ACC112 (cell line): Measurements from ENCODE around the gene TNP2.
"Not testable (repeated sequence)": the region's sequence is repeated elsewhere in the genome, so short reads cannot be mapped to it uniquely, and the experiment has no call there.

ENCODE experiments used
- H2AFZ ChIP-seq: fragments of 200-600 bp; sonication (generic); one replicate; pipeline ENCODE4 v1.6.0; 2017; ENCODE audit warnings: antibody characterized with exemption, low read length; ENCODE audit not compliant: unreplicated experiment
- H3K27ac ChIP-seq: fragments of 200-600 bp; sonication (generic); 2 replicates; pipeline ENCODE4 v1.5.1; 2014; ENCODE audit warnings: low read depth, mild to moderate bottlenecking, antibody characterized with exemption, low read length, moderate library complexity
- H3K27me3 ChIP-seq: fragments of 200-600 bp; sonication (generic); 2 replicates; pipeline ENCODE4 v1.6.1; 2014; ENCODE audit warnings: mild to moderate bottlenecking, antibody characterized with exemption, low read length, moderate library complexity, mixed read lengths; ENCODE audit not compliant: insufficient read depth
- H3K36me3 ChIP-seq: fragments of 200-600 bp; sonication (generic); 2 replicates; pipeline ENCODE4 v1.6.1; 2016; ENCODE audit warnings: mild to moderate bottlenecking, antibody characterized with exemption, low read length, moderate library complexity, mixed read lengths; ENCODE audit not compliant: insufficient read depth
- H3K4me1 ChIP-seq: fragments of 200-600 bp; sonication (generic); one replicate; pipeline ENCODE4 v1.6.1; 2016; ENCODE audit warnings: low read length, mixed read lengths; ENCODE audit not compliant: insufficient read depth, unreplicated experiment, control insufficient read depth
- H3K4me3 ChIP-seq: fragments of 200-600 bp; sonication (generic); 2 replicates; pipeline ENCODE4 v1.5.1; 2014; ENCODE audit warnings: mild to moderate bottlenecking, low read depth, low read length
- H3K79me2 ChIP-seq: fragments of 200-600 bp; sonication (generic); one replicate; pipeline ENCODE4 v1.6.0; 2016; ENCODE audit warnings: low read length; ENCODE audit not compliant: control insufficient read depth, unreplicated experiment, insufficient read depth

Gene TNP2

DNA sequence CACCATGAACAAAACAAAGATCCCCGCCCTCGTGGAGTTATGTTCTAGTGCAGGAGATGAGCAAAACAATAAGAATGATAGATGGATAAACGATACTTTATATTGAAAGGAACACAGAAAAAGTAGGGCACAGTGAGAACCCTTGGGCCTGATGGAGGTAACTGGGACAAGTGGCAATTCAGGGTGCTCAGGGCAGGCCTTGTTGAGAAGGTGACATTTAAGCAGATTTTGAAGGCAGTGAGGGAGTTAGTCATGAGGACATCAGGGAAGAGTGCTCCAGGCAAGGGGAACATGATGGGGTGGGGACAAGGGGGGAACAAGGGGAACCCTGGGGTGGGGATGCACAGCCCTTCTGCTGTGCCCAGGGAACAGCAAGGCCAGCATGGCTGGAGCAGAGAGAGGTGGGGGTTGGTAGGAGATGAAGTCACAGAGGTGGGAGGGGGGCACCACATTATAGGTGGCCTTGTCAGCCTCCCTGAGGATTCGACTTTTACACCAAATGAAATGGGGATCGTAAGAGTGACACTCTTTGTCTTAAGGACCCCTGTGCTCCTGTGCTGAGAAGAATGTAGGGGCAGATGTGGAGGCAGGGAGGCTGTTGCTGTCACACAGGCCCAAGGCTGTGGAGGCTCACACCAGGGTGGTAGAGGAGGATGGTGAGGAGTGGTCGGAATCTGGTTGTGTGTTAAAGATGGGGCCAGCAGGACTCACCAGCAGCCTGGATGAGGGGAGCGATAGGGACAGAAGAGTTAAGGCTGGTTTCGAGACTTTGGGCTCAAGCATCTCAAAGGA, 21.2 kb upstream of the TNP2 start:
- H3K36me3 ChIP-seq, result no peaks in the 10 kb centered on the region
- no peak overlapping the region for H3K4me3 ChIP-seq
- H3K27me3 ChIP-seq, result peaks cover 24% of the 10 kb centered on the region
- H3K4me1 ChIP-seq, result no peaks in the 10 kb centered on the region
- no peak overlapping the region for H3K27ac ChIP-seq
- no peaks in the 10 kb centered on the region for H3K79me2 ChIP-seq
- H2AFZ ChIP-seq, result no peak overlapping the region

DNA sequence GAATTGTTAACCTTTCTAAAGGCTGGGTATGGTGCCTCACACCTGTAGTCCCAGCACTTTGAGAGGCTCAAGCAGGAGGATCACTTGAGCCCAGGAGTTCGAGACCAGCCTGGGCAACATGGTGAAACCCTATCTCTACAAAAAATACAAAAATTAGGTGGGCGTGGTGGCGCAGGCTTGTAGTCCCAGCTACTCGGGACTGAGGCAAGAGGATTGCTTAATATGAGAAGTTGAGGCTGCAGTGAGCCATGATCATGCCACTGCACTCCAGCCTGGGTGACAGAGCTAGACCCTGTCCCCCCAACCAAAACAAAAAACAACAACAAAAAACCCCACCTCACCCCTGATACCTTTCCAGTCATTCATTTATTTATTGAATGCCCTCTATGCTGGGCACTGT, 20.6 kb upstream of the TNP2 start:
- H3K4me1 ChIP-seq, H3K79me2 ChIP-seq, H3K27ac ChIP-seq, H3K36me3 ChIP-seq, H2AFZ ChIP-seq, H3K4me3 ChIP-seq: not testable (repeated sequence)
- H3K27me3 ChIP-seq, result peaks cover 28% of the 10 kb centered on the region

- H3K27me3 ChIP-seq, result peaks cover 28% of the 10 kb centered on the region
- no peaks in the 10 kb centered on the region for H3K36me3 ChIP-seq
- no peak overlapping the region for H3K27ac ChIP-seq
- H3K79me2 ChIP-seq, result no peaks in the 10 kb centered on the region
- H3K4me1 ChIP-seq, result no peaks in the 10 kb centered on the region
- no peak overlapping the region for H2AFZ ChIP-seq
- H3K4me3 ChIP-seq, result no peak overlapping the region
Measured at GRCh38 chr16:11289202-11289601, 20.1 kb upstream of the TNP2 start.

GRCh38 chr16:11285842-11286241, 16.7 kb upstream of the TNP2 start:
- Histone ChIP-seq H2AFZ (no peak overlapping the region), H3K79me2 (no peaks in the 10 kb centered on the region), H3K4me3 (no peak overlapping the region), H3K4me1 (no peaks in the 10 kb centered on the region), H3K27me3 (peaks cover 28% of the 10 kb centered on the region), H3K27ac (no peak overlapping the region), H3K36me3 (no peaks in the 10 kb centered on the region)

- Histone ChIP-seq H3K36me3 (no peaks in the 10 kb centered on the region), H3K4me1 (no peaks in the 10 kb centered on the region), H3K4me3 (no peak overlapping the region)
Measured at GRCh38 chr16:11283820-11284248, 14.7 kb upstream of the TNP2 start.

GRCh38 chr16:11280616-11281522, 11.7 kb upstream of the TNP2 start, which contains the start of gene PRM1:
Gene PRM1 (minus strand): TSS chr16:11281330. CDS start chr16:11281238, 92 bp downstream.
- Histone ChIP-seq H3K27ac (no peak within 1 kb of the TSS), H3K4me1 (no peaks in the 10 kb centered on the region), H2AFZ (no peak within 1 kb of the TSS), H3K79me2 (no peaks in the 10 kb centered on the region), H3K4me3 (no peak within 1 kb of the TSS), H3K36me3 (no peaks in the 10 kb centered on the region), H3K27me3 (peaks cover 9% of the 10 kb centered on the region; the same call in 1 of the 2 replicates)

More at GRCh38 chr16:11283820-11284248, 14.7 kb upstream of the TNP2 start:
- Histone ChIP-seq H3K27me3 (peaks cover 15% of the 10 kb centered on the region), H3K27ac (no peak overlapping the region), H2AFZ (no peak overlapping the region), H3K79me2 (no peaks in the 10 kb centered on the region)

- Histone ChIP-seq H2AFZ (no peak overlapping the region), H3K4me3 (no peak overlapping the region), H3K79me2 (no peaks in the 10 kb centered on the region), H3K36me3 (no peaks in the 10 kb centered on the region), H3K4me1 (no peaks in the 10 kb centered on the region), H3K27me3 (no peaks in the 10 kb centered on the region), H3K27ac (no peak overlapping the region)
Measured at GRCh38 chr16:11278681-11279628, 9.8 kb upstream of the TNP2 start.

GRCh38 chr16:11277607-11278337, 8.6 kb upstream of the TNP2 start:
- no peak overlapping the region for H3K27ac ChIP-seq
- no peaks in the 10 kb centered on the region for H3K79me2 ChIP-seq
- no peaks in the 10 kb centered on the region for H3K36me3 ChIP-seq
- H3K4me3 ChIP-seq, result no peak overlapping the region
- H3K27me3 ChIP-seq, result no peaks in the 10 kb centered on the region
- no peaks in the 10 kb centered on the region for H3K4me1 ChIP-seq
- H2AFZ ChIP-seq, result no peak overlapping the region

DNA sequence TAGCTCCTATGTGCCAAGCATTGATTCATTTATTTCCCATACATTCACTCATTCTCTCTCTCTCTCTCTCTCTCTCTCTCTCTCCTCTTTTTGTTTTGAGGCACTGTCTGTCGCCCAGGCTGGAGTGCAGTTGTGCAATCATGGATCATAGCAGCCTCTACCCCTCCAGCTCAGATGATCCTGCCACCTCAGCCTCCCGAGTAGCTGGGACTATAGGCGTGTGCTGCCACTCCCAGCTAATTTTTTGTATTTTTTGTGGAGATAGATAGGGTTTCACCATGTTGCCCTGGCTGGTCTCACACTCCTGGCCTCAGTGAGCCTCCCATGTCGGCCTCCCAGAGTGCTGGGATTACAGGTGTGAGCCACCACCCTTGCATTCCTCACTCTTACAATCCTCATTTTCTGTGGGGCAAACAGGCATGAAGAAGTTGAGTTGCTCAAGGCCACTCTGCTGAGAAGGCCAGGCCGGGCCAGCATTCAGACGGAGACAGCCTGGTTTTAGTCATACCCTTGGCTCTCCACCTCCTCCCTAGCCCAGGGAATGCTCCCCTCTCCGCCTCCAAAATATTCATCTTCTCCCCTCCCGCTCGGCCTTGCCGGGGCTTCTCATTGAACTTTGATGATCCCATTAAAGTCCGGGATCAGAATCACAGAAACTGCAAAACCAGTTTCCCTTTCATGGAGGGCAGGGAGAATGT, 7.9 kb upstream of the TNP2 start:
- Histone ChIP-seq H3K27ac (no peak overlapping the region), H3K4me3 (no peak overlapping the region), H2AFZ (no peak overlapping the region), H3K79me2 (no peaks in the 10 kb centered on the region), H3K36me3 (no peaks in the 10 kb centered on the region), H3K27me3 (no peaks in the 10 kb centered on the region), H3K4me1 (no peaks in the 10 kb centered on the region)
